Measurements from ENCODE around the gene DAPP1. TPM values are rescaled to one million over a fixed set of nuclear protein-coding genes. Genes with fewer than 3 reads are reported as not detected.

The DAPP1 gene
- total and polyA plus RNA-seq, 8 donors = 0.09 to 2.7 (median 0.38) TPM

GRCh38 chr4:99811850-99812249 lies 4.8 kb upstream of the DAPP1 start:
- H3K9me3 ChIP-seq = no peaks in the 10 kb centered on the region
- no peak overlapping the region for H3K4me3 ChIP-seq
- intact Hi-C loops (cut with DNase I) = loop anchor here in 1 of 3 donors (10.0 kb wide), 1 partner anchor 133 kb away; the partner anchor contains the start of gene DNAJB14
- 40 to 83% methylated on average over 1 of the region's 1 CpG for WGBS, 2 donors
- peak; percentile 14 to 53 (median 26) for TF ChIP-seq CTCF (IDR thresholded peaks at IDR 0.05)
- FAIRE-seq = no peak
- ATAC-seq = peak in 2 of 4 donors; percentile 21 to 27
- H3K27me3 ChIP-seq = no peaks in the 10 kb centered on the region
- H3K36me3 ChIP-seq = no peaks in the 10 kb centered on the region
- no peak overlapping the region for H3K27ac ChIP-seq
- H3K4me1 ChIP-seq = peaks cover 4 to 7% (median 6%) of the 10 kb centered on the region in 3 donors
- peak in 2 of 6 donors; percentile 22 to 32 for DNase-seq

- Histone ChIP-seq H3K27ac (peak overlapping the region in 3 of 4 donors; percentile 7 to 59 (median 43)), H3K36me3 (no peaks in the 10 kb centered on the region), H3K9me3 (no peaks in the 10 kb centered on the region), H3K27me3 (no peaks in the 10 kb centered on the region), H3K4me3 (no peak overlapping the region), H3K4me1 (peaks cover 4 to 7% (median 6%) of the 10 kb centered on the region in 3 donors)
- WGBS, 2 donors = 33 to 40% methylated on average over 1 of the region's 1 CpG
- ATAC-seq = peak; percentile 88 to 94 (median 92)
- intact Hi-C loops (cut with DNase I) = loop anchor here in 1 of 3 donors (10.0 kb wide), 1 partner anchor 129 kb away; the partner anchor contains the start of gene DNAJB14
- peak in 4 of 6 donors; percentile 57 to 76 (median 72) for DNase-seq
- no peak for FAIRE-seq
- no peak for TF ChIP-seq CTCF (IDR thresholded peaks at IDR 0.05)
Measured at GRCh38 chr4:99815597-99816011, 1.0 kb upstream of the DAPP1 start.

- ATAC-seq (peak in 2 of 4 donors; percentile 41 to 53), FAIRE-seq (no peak), DNase-seq (no peak)
- H3K27me3 ChIP-seq = no peaks in the 10 kb centered on the region
- peaks cover 4 to 7% (median 6%) of the 10 kb centered on the region in 3 donors for H3K4me1 ChIP-seq
- H3K27ac ChIP-seq = peak overlapping the region in 2 of 4 donors; percentile 38 to 48
- no peaks in the 10 kb centered on the region for H3K9me3 ChIP-seq
- no peak for TF ChIP-seq CTCF (IDR thresholded peaks at IDR 0.05)
- whole genome bisulfite sequencing, 2 donors = 70 to 73% methylated on average over 4 of the region's 4 CpGs
- H3K36me3 ChIP-seq = no peaks in the 10 kb centered on the region
- H3K4me3 ChIP-seq = peak overlapping the region in 1 of 4 donors; percentile 10
- intact Hi-C loops (cut with DNase I) = loop anchor here in 1 of 3 donors (10.0 kb wide), 1 partner anchor 127 kb away; the partner anchor contains the start of gene DNAJB14
Measured at GRCh38 chr4:99817309-99817890, 773 bp downstream of the DAPP1 start.

GRCh38 chr4:99818661-99819060 lies 2.0 kb downstream of the DAPP1 start:
- no peak for FAIRE-seq
- H3K27me3 ChIP-seq = no peaks in the 10 kb centered on the region
- H3K27ac ChIP-seq = no peak overlapping the region
- ATAC-seq = no peak
- no peaks in the 10 kb centered on the region for H3K9me3 ChIP-seq
- H3K4me3 ChIP-seq = no peak overlapping the region
- intact Hi-C loops (cut with DNase I) = loop anchor here in 1 of 3 donors (10.0 kb wide), 1 partner anchor 126 kb away; the partner anchor contains the start of gene DNAJB14
- peaks cover 4 to 7% (median 6%) of the 10 kb centered on the region in 3 donors for H3K4me1 ChIP-seq
- 91% methylated on average over 1 of the region's 1 CpG for WGBS, 2 donors
- DNase-seq = no peak
- H3K36me3 ChIP-seq = no peaks in the 10 kb centered on the region
- no peak for TF ChIP-seq CTCF (IDR thresholded peaks at IDR 0.05)
